ENCODE data around the gene UNC93B1. TPM values are rescaled to one million over a fixed set of nuclear protein-coding genes. Genes with fewer than 3 reads are reported as not detected.
A peak's percentile ranks its signal among the peaks of the same experiment; 100 is the strongest.

Gene UNC93B1
- total and polyA plus RNA-seq, 2 of the 8 experiments (the other 6 are each of a cell fraction or from before 2014, with no cell fraction given), result 18.9 to 34.3 TPM

DNA sequence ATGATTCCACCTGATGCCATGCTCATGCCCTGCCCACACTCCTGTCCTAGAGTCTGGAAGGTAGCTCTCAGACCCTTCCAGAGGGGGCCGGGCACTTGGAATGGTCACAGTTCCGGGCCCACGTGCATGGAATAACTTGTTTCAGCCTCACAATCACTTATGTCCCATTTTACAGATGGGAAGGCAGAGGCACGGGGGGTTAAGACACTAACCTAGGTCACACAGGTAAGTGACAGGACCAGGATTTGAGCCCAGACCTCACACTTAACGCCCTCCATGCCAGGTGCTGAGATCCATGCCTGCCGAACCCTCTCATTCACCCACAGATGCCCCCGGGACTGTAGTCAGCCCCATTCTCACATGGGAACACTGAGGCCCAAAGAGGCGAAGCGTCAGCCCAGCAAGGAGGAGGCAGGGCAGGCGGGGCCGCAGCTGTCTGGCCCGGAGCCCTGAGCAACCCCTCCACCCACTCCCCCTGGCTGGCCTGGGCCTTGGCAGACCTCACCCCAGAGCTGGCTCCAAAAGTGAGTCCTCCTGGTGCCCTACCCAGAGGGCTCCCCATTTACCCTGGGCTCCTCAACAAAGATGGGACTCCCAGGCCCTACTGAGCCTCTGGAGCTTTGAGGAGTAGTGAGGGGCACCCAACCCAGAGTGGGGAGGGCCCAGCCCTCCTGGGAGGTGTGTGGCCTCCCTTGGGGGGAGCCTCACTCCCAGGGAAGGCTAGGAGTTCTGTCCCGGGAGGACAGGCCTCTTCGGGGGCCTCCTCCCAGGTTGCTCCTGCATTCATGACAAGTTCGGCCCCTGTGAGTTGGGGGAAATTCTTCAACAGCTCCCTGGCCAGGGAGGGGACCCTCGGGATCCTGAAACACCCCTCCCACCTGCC lies 3.8 kb upstream of the UNC93B1 start:
- Histone ChIP-seq H4K91ac (replicated peaks; ENCODE audit: insufficient read length, low read length) (no peak overlapping the region), H3K4me3 (ENCODE audit: extremely low read depth in 1 of 4, insufficient read depth in 2 of 4, low read depth in 3 of 4, low read length in 4 of 4) (no peak overlapping the region), H3K4me2 (ENCODE audit: insufficient read depth in 1 of 2, low read depth in 2 of 2, low read length in 2 of 2) (no peak overlapping the region), H2BK12ac (ENCODE audit: low read depth, low read length) (no peak overlapping the region), H3K9ac (replicated peaks in 1 of 4; ENCODE audit: extremely low read depth in 1 of 4, low read depth in 3 of 4, low read length in 3 of 4) (no peak overlapping the region), H4K20me1 (replicated peaks in 1 of 2; ENCODE audit: control insufficient read depth in 1 of 2, insufficient read depth in 2 of 2, low read length in 2 of 2) (peaks cover 0 to 2% of the 10 kb centered on the region in 2 experiments), H3K4me1 (replicated peaks in 1 of 4; ENCODE audit: control insufficient read depth in 3 of 4, insufficient read depth in 4 of 4, low read length in 3 of 4) (peaks cover 0 to 26% (median 16%) of the 10 kb centered on the region in 4 experiments; a peak in 6 of 7 replicates), H3K18ac (ENCODE audit: extremely low read depth, low read length) (no peak overlapping the region), H4K8ac (ENCODE audit: extremely low read depth, insufficient read depth, low read length) (no peak overlapping the region; the same call in 1 of the 2 replicates), H2AK5ac (ENCODE audit: low read depth, low read length) (no peak overlapping the region), H3K23ac (ENCODE audit: insufficient read length) (no peak overlapping the region), H2BK15ac (ENCODE audit: low read length) (no peak overlapping the region), H2BK5ac (ENCODE audit: low read depth, low read length) (no peak overlapping the region), H3K27ac (ENCODE audit: low read depth, low read length) (no peak overlapping the region), H2AFZ (ENCODE audit: low read length) (no peak overlapping the region), H3K23me2 (ENCODE audit: low read depth, low read length) (peaks cover 12% of the 10 kb centered on the region), H3K14ac (ENCODE audit: insufficient read length) (no peak overlapping the region), H3K27me3 (replicated peaks in 1 of 4; ENCODE audit: control insufficient read depth in 3 of 4, extremely low read depth in 1 of 4, insufficient read depth in 3 of 4, low read length in 3 of 4) (peaks cover 0 to 2% (median under 1%) of the 10 kb centered on the region in 4 experiments; a peak in 2 of 7 replicates), H3K36me3 (ENCODE audit: control insufficient read depth in 2 of 4, insufficient read depth in 4 of 4, low read length in 3 of 4) (no peaks in the 10 kb centered on the region), H2BK20ac (ENCODE audit: low read length) (no peak overlapping the region), H3K56ac (replicated peaks; ENCODE audit: insufficient read length, low read depth, low read length) (no peak overlapping the region), H4K5ac (ENCODE audit: insufficient read length, low read depth, low read length) (no peak overlapping the region), H2BK120ac (replicated peaks; ENCODE audit: low read depth, low read length) (no peak overlapping the region), H3K79me1 (ENCODE audit: low read depth, low read length) (no peaks in the 10 kb centered on the region), H3K9me3 (ENCODE audit: insufficient read depth in 2 of 2, low read depth in 1 of 2, low read length in 1 of 2) (no peaks in the 10 kb centered on the region), H3K4ac (replicated peaks; ENCODE audit: insufficient read length, low read depth, low read length) (no peak overlapping the region), H3K79me2 (ENCODE audit: control insufficient read depth in 1 of 2, insufficient read depth in 2 of 2, low read length in 2 of 2) (no peaks in the 10 kb centered on the region)
- DNase-seq (ENCODE audit: low read depth in 1 of 2, low spot score in 2 of 2), result no peak
- peak; percentile 70; the same call in 1 of the 2 replicates for TF ChIP-seq KDM1A (IDR thresholded peaks at IDR 0.05; ENCODE audit: borderline replicate concordance, low read length)
- TF ChIP-seq RNF2 (IDR thresholded peaks at IDR 0.05; ENCODE audit: borderline replicate concordance, low read depth, low read length, missing control alignments, poor library complexity, severe bottlenecking), result no peak
- TF ChIP-seq CTBP2 (IDR thresholded peaks at IDR 0.05; ENCODE audit: borderline replicate concordance, insufficient read depth, insufficient read length, low read length), result no peak
- CTCF ChIA-PET (ENCODE audit: partially characterized antibody), result interaction anchor here (0.8 to 4.6 kb wide), 8 partner anchors 10 to 202 kb away, joined by 3 to 40 read pairs (median 3); partner anchors contain the start of gene TCIRG1
- FAIRE-seq, result no peak
- 87% methylated on average over 15 of the region's 16 CpGs; no CpG with 5 or more reads in 1 of the 2 experiments for WGBS, 2 experiments (ENCODE audit: extremely low coverage in 1 of 2, insufficient coverage in 1 of 2, insufficient read length in 1 of 2, insufficient replicate concordance in 2 of 2, low coverage in 1 of 2, low lambda C conversion rate in 2 of 2, missing lambda C conversion rate in 1 of 2)
- POLR2A ChIA-PET (ENCODE audit: partially characterized antibody), result interaction anchor here (0.7 to 3.3 kb wide), 4 partner anchors 13 to 31 kb away, joined by 3 to 17 read pairs (median 4); partner anchors contain the start of gene TCIRG1

All from H1 (cell line).